Prostate gland (tissue), 2 donors: ENCODE measurements around the gene TPH1.

Source experiments
- CTCF ChIP-seq, 4 experiments: fragments of 200-600 bp in 2 of 4; fragments of 450-650 bp in 2 of 4; sonication (generic) in 2 of 4; IDR thresholded peaks; 1 replicate in 3 of 4; 2 replicates in 1 of 4; pipeline ENCODE4 v1.5.1; 2016 to 2019; ENCODE audit warnings: antibody characterized with exemption in 4 of 4, mild to moderate bottlenecking in 2 of 4, moderate library complexity in 2 of 4
- POLR2A ChIP-seq: fragments of 450-650 bp; IDR thresholded peaks from one replicate; pipeline ENCODE4 v1.6.1; 2016; ENCODE audit warnings: antibody characterized with exemption, mild to moderate bottlenecking

DNA sequence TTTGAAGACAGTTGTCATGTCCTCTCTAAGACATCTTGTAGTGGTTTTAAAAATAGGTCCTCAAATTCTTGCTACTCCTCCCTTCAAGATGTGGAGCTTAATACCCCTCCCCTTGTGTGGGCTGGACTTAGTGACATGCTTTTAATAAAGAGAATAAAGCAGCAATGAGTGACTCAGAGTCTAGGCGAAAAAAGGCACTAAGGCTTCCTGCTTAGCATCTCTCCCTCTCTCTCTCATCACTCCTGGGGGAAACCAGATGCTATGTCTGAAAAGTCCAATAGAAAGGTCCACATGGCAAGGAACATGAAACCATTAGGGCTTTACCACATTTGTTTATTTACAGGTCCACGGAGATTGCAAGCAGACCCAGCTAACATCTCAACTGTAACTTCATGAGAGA, 44.9 kb downstream of the TPH1 start:
- TF ChIP-seq POLR2A (no peak), CTCF (IDR thresholded peaks at IDR 0.05) (no peak)
